ENCODE data around the gene NCSTN.

Gene NCSTN

GRCh38 chr1:160361199-160361598, 18.0 kb downstream of the NCSTN start:
- no peak overlapping the region for H3K27ac ChIP-seq (ENCODE audit: low read depth, low read length)
- peaks cover 21 to 43% of the 10 kb centered on the region in 2 donors for H3K36me3 ChIP-seq (ENCODE audit: control insufficient read depth in 1 of 2, insufficient read depth in 2 of 2, low read length in 2 of 2)
- H3K9ac ChIP-seq (ENCODE audit: low read depth in 1 of 2, low read length in 2 of 2), result no peak overlapping the region
- no peaks in the 10 kb centered on the region for H3K9me3 ChIP-seq (ENCODE audit: control insufficient read depth in 1 of 2, low read length in 2 of 2)
- no peaks in the 10 kb centered on the region for H3K4me1 ChIP-seq (ENCODE audit: control insufficient read depth in 1 of 2, insufficient read depth in 2 of 2, low read length in 2 of 2)
- H3K4me3 ChIP-seq (ENCODE audit: low read depth in 1 of 2, low read length in 2 of 2), result no peak overlapping the region
- no peaks in the 10 kb centered on the region for H3K27me3 ChIP-seq (ENCODE audit: control insufficient read depth in 1 of 2, insufficient read depth in 2 of 2, low read length in 2 of 2)

DNA sequence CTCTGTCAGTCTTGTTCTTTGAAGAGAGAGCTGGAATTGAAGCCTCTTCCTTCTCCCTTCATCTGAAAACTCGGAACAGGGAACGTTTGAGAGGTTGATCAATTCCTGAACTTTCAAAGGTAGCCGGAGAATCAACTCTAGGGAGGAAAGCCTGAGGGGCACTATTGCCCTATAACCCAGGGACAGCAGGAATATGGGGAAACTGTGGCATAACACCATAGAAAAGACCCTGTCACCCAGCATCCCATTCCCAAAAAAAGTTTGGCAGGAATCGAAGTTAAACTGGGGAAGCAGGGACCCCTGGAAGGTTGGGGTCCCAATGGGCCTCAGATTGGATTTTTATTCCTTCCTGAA, 18.6 kb downstream of the NCSTN start:
- Histone ChIP-seq H3K27ac (ENCODE audit: low read depth, low read length) (no peak overlapping the region), H3K36me3 (ENCODE audit: control insufficient read depth in 1 of 2, insufficient read depth in 2 of 2, low read length in 2 of 2) (peaks cover 15 to 37% of the 10 kb centered on the region in 2 donors), H3K4me1 (ENCODE audit: control insufficient read depth in 1 of 2, insufficient read depth in 2 of 2, low read length in 2 of 2) (no peaks in the 10 kb centered on the region), H3K9me3 (ENCODE audit: control insufficient read depth in 1 of 2, low read length in 2 of 2) (no peaks in the 10 kb centered on the region), H3K4me3 (ENCODE audit: low read depth in 1 of 2, low read length in 2 of 2) (no peak overlapping the region), H3K27me3 (ENCODE audit: control insufficient read depth in 1 of 2, insufficient read depth in 2 of 2, low read length in 2 of 2) (no peaks in the 10 kb centered on the region), H3K9ac (ENCODE audit: low read depth in 1 of 2, low read length in 2 of 2) (no peak overlapping the region)

- Histone ChIP-seq H3K9me3 (ENCODE audit: control insufficient read depth in 1 of 2, low read length in 2 of 2) (no peaks in the 10 kb centered on the region), H3K4me1 (ENCODE audit: control insufficient read depth in 1 of 2, insufficient read depth in 2 of 2, low read length in 2 of 2) (no peaks in the 10 kb centered on the region), H3K27ac (ENCODE audit: low read depth, low read length) (no peak overlapping the region), H3K27me3 (ENCODE audit: control insufficient read depth in 1 of 2, insufficient read depth in 2 of 2, low read length in 2 of 2) (no peaks in the 10 kb centered on the region), H3K9ac (ENCODE audit: low read depth in 1 of 2, low read length in 2 of 2) (no peak overlapping the region), H3K4me3 (ENCODE audit: low read depth in 1 of 2, low read length in 2 of 2) (no peak overlapping the region), H3K36me3 (ENCODE audit: control insufficient read depth in 1 of 2, insufficient read depth in 2 of 2, low read length in 2 of 2) (peaks cover 11 to 32% of the 10 kb centered on the region in 2 donors)
Measured at GRCh38 chr1:160362168-160362957, 19.2 kb downstream of the NCSTN start.

DNA sequence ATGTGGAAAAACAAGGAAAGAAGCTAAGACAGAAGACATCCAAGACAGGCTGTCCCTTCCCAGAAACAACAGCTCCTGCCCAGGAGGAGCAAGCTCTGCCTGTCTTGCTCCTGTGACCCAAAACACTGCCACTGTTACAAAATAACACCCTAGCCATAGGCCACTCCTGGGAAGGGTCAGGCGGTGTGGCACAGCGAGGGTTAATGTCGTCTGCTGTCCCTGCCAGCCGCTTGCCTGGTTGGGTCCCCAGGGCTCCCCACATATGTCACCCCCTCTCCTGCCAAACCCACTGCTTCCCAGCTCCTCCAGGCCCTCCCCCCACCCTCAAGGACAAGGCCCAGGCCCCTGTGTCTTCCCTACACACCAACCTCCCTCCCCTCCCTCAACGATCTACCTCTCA, 19.8 kb downstream of the NCSTN start:
- H3K27me3 ChIP-seq (ENCODE audit: control insufficient read depth in 1 of 2, insufficient read depth in 2 of 2, low read length in 2 of 2), result no peaks in the 10 kb centered on the region
- no peak overlapping the region for H3K27ac ChIP-seq (ENCODE audit: low read depth, low read length)
- no peaks in the 10 kb centered on the region for H3K9me3 ChIP-seq (ENCODE audit: control insufficient read depth in 1 of 2, low read length in 2 of 2)
- H3K9ac ChIP-seq (ENCODE audit: low read depth in 1 of 2, low read length in 2 of 2), result no peak overlapping the region
- H3K36me3 ChIP-seq (ENCODE audit: control insufficient read depth in 1 of 2, insufficient read depth in 2 of 2, low read length in 2 of 2), result peaks cover 7 to 25% of the 10 kb centered on the region in 2 donors
- H3K4me3 ChIP-seq (ENCODE audit: low read depth in 1 of 2, low read length in 2 of 2), result no peak overlapping the region
- no peaks in the 10 kb centered on the region for H3K4me1 ChIP-seq (ENCODE audit: control insufficient read depth in 1 of 2, insufficient read depth in 2 of 2, low read length in 2 of 2)

- H3K9me3 ChIP-seq (ENCODE audit: control insufficient read depth in 1 of 2, low read length in 2 of 2), result no peaks in the 10 kb centered on the region
- no peak overlapping the region for H3K9ac ChIP-seq (ENCODE audit: low read depth in 1 of 2, low read length in 2 of 2)
- no peaks in the 10 kb centered on the region for H3K4me1 ChIP-seq (ENCODE audit: control insufficient read depth in 1 of 2, insufficient read depth in 2 of 2, low read length in 2 of 2)
- no peak overlapping the region for H3K27ac ChIP-seq (ENCODE audit: low read depth, low read length)
- no peak overlapping the region for H3K4me3 ChIP-seq (ENCODE audit: low read depth in 1 of 2, low read length in 2 of 2)
- no peaks in the 10 kb centered on the region for H3K27me3 ChIP-seq (ENCODE audit: control insufficient read depth in 1 of 2, insufficient read depth in 2 of 2, low read length in 2 of 2)
- peaks cover 4 to 18% of the 10 kb centered on the region in 2 donors for H3K36me3 ChIP-seq (ENCODE audit: control insufficient read depth in 1 of 2, insufficient read depth in 2 of 2, low read length in 2 of 2)
Measured at GRCh38 chr1:160363951-160364735, 21.0 kb downstream of the NCSTN start.

- peaks cover 0 to 7% of the 10 kb centered on the region in 2 donors for H3K36me3 ChIP-seq (ENCODE audit: control insufficient read depth in 1 of 2, insufficient read depth in 2 of 2, low read length in 2 of 2)
- H3K4me1 ChIP-seq (ENCODE audit: control insufficient read depth in 1 of 2, insufficient read depth in 2 of 2, low read length in 2 of 2), result no peaks in the 10 kb centered on the region
- H3K4me3 ChIP-seq (ENCODE audit: low read depth in 1 of 2, low read length in 2 of 2), result no peak overlapping the region
- no peak overlapping the region for H3K9ac ChIP-seq (ENCODE audit: low read depth in 1 of 2, low read length in 2 of 2)
- H3K27me3 ChIP-seq (ENCODE audit: control insufficient read depth in 1 of 2, insufficient read depth in 2 of 2, low read length in 2 of 2), result no peaks in the 10 kb centered on the region
- H3K27ac ChIP-seq (ENCODE audit: low read depth, low read length), result no peak overlapping the region
- H3K9me3 ChIP-seq (ENCODE audit: control insufficient read depth in 1 of 2, low read length in 2 of 2), result no peaks in the 10 kb centered on the region
Measured at GRCh38 chr1:160365325-160365724, 22.1 kb downstream of the NCSTN start.

DNA sequence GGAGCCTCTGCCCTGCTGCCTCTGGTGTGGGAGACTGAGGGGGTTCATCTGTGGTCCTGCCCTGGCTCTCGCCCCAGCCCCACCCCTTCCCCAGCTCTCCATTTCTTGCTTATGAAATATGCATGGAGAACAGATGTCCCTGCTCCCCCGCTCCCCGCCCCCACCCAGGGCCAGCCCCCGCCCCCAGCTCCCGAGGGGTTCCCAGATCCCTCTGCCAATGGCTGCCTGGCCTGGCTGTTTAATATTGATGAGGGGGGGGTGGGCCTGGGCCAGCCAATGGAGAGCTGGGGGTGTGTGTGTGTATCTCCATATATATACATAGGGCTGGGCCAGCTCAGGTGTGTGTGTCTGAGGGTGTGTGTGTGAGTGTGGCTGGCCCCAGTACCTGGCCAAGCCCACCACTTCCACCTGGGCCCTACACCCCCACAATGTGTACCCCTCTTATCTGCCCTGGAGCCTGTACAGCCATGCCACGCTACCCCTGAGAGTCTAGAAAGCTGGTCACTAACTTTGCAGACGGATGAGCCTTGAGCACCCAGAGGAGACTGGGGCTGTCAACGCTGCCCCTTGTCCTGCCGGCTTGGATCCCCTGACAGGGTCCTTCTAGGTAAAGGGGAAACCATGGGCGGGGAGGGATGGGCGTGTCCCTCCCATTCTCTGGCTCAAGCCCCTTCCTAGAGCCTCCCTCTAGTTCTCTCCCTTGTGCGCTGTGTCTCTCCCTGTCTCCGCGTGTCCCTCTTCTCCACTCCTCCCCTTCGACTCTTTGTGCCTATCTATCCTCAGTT, 23.7 kb downstream of the NCSTN start, which contains the start of gene NHLH1:
Gene NHLH1, plus strand, starts transcription at position 341 of the 785 bp plus-strand sequence. CDS start 3,661 bp downstream, outside the sequence.
- Histone ChIP-seq H3K4me1 (ENCODE audit: control insufficient read depth in 1 of 2, insufficient read depth in 2 of 2, low read length in 2 of 2) (no peaks in the 10 kb centered on the region), H3K4me3 (ENCODE audit: low read depth in 1 of 2, low read length in 2 of 2) (no peak within 1 kb of the TSS), H3K9me3 (ENCODE audit: control insufficient read depth in 1 of 2, low read length in 2 of 2) (no peaks in the 10 kb centered on the region), H3K36me3 (ENCODE audit: control insufficient read depth in 1 of 2, insufficient read depth in 2 of 2, low read length in 2 of 2) (no peaks in the 10 kb centered on the region), H3K27me3 (ENCODE audit: control insufficient read depth in 1 of 2, insufficient read depth in 2 of 2, low read length in 2 of 2) (no peaks in the 10 kb centered on the region), H3K27ac (ENCODE audit: low read depth, low read length) (no peak within 1 kb of the TSS), H3K9ac (ENCODE audit: low read depth in 1 of 2, low read length in 2 of 2) (no peak within 1 kb of the TSS)

DNA sequence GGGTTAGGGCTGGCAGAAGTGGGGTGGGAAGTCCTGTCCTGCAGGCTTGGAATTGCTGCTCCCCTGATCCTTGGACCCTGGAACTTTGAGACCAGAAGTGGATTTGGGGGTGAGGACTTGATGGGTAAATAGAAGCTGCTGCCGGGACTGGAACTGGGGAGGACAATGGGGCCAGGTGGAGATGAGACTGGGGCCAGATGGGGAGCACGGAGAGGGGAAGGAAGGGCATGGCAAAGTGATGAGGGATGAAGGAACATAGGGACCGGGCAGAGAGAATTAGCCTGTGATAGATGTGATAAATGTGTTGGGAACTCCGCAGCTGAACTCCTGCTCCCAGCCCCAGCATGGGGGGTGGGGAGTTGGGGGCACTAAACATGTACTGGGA, 24.3 kb downstream of the NCSTN start:
- H3K27ac ChIP-seq (ENCODE audit: low read depth, low read length), result no peak overlapping the region
- no peaks in the 10 kb centered on the region for H3K36me3 ChIP-seq (ENCODE audit: control insufficient read depth in 1 of 2, insufficient read depth in 2 of 2, low read length in 2 of 2)
- no peak overlapping the region for H3K9ac ChIP-seq (ENCODE audit: low read depth in 1 of 2, low read length in 2 of 2)
- no peak overlapping the region for H3K4me3 ChIP-seq (ENCODE audit: low read depth in 1 of 2, low read length in 2 of 2)
- H3K9me3 ChIP-seq (ENCODE audit: control insufficient read depth in 1 of 2, low read length in 2 of 2), result no peaks in the 10 kb centered on the region
- no peaks in the 10 kb centered on the region for H3K27me3 ChIP-seq (ENCODE audit: control insufficient read depth in 1 of 2, insufficient read depth in 2 of 2, low read length in 2 of 2)
- no peaks in the 10 kb centered on the region for H3K4me1 ChIP-seq (ENCODE audit: control insufficient read depth in 1 of 2, insufficient read depth in 2 of 2, low read length in 2 of 2)

GRCh38 chr1:160367934-160368923, 25.0 kb downstream of the NCSTN start:
- H3K9me3 ChIP-seq (ENCODE audit: control insufficient read depth in 1 of 2, low read length in 2 of 2), result no peaks in the 10 kb centered on the region
- no peak overlapping the region for H3K9ac ChIP-seq (ENCODE audit: low read depth in 1 of 2, low read length in 2 of 2)
- H3K4me3 ChIP-seq (ENCODE audit: low read depth in 1 of 2, low read length in 2 of 2), result no peak overlapping the region
- H3K4me1 ChIP-seq (ENCODE audit: control insufficient read depth in 1 of 2, insufficient read depth in 2 of 2, low read length in 2 of 2), result no peaks in the 10 kb centered on the region
- H3K27me3 ChIP-seq (ENCODE audit: control insufficient read depth in 1 of 2, insufficient read depth in 2 of 2, low read length in 2 of 2), result no peaks in the 10 kb centered on the region
- no peak overlapping the region for H3K27ac ChIP-seq (ENCODE audit: low read depth, low read length)
- H3K36me3 ChIP-seq (ENCODE audit: control insufficient read depth in 1 of 2, insufficient read depth in 2 of 2, low read length in 2 of 2), result no peaks in the 10 kb centered on the region
